KMS-11 (cell line): ENCODE measurements around the gene HAUS2.

ENCODE experiments used
- H2AFZ ChIP-seq: fragments of 200-600 bp; sonication (generic); 2 replicates; pipeline ENCODE4 v1.6.1; 2016; ENCODE audit warnings: antibody characterized with exemption, mixed run types, low read depth
- H3K27ac ChIP-seq: fragments of 200-600 bp; sonication (generic); 2 replicates; pipeline ENCODE4 v1.6.1; 2016; ENCODE audit warnings: mild to moderate bottlenecking, mixed run types
- H3K27me3 ChIP-seq: fragments of 200-600 bp; sonication (generic); 2 replicates; pipeline ENCODE4 v1.6.1; 2017; ENCODE audit warnings: mild to moderate bottlenecking, low read depth, mixed run types, moderate library complexity; ENCODE audit not compliant: insufficient read depth
- H3K36me3 ChIP-seq: fragments of 200-600 bp; sonication (generic); 2 replicates; pipeline ENCODE4 v1.6.1; 2017; ENCODE audit warnings: mild to moderate bottlenecking, mixed run types; ENCODE audit not compliant: insufficient read depth
- H3K4me1 ChIP-seq: fragments of 200-600 bp; sonication (generic); 2 replicates; pipeline ENCODE4 v1.6.1; 2016; ENCODE audit warnings: mild to moderate bottlenecking, low read depth, mixed run types; ENCODE audit not compliant: poor library complexity, severe bottlenecking
- H3K4me2 ChIP-seq: fragments of 200-600 bp; sonication (generic); 2 replicates; pipeline ENCODE4 v1.7.0; 2016; ENCODE audit warnings: mild to moderate bottlenecking, mixed run types
- H3K4me3 ChIP-seq: fragments of 200-600 bp; sonication (generic); IDR thresholded peaks from 2 replicates; pipeline ENCODE4 v1.6.1; 2017; ENCODE audit warnings: low read depth, low read length, mixed read lengths; ENCODE audit not compliant: insufficient read depth
- H3K79me2 ChIP-seq: fragments of 200-600 bp; sonication (generic); 2 replicates; pipeline ENCODE4 v1.6.1; 2016; ENCODE audit warnings: low read depth, mixed run types; ENCODE audit not compliant: insufficient read depth
- H3K9ac ChIP-seq: fragments of 200-600 bp; sonication (generic); 2 replicates; pipeline ENCODE4 v1.6.1; 2016; ENCODE audit warnings: mild to moderate bottlenecking, mixed run types
- H4K20me1 ChIP-seq: fragments of 200-600 bp; sonication (generic); 2 replicates; pipeline ENCODE4 v1.6.1; 2016; ENCODE audit warnings: mild to moderate bottlenecking, mixed run types; ENCODE audit not compliant: insufficient read depth
- TF ChIP-seq, protein P1 (sequence below): fragments of 200-600 bp; sonication (generic); conservative IDR thresholded peaks from 2 replicates; pipeline ENCODE4 v1.6.1; 2017; ENCODE audit warnings: low read depth, mild to moderate bottlenecking, antibody characterized with exemption, low read length, moderate library complexity, mixed read lengths

Gene HAUS2

DNA sequence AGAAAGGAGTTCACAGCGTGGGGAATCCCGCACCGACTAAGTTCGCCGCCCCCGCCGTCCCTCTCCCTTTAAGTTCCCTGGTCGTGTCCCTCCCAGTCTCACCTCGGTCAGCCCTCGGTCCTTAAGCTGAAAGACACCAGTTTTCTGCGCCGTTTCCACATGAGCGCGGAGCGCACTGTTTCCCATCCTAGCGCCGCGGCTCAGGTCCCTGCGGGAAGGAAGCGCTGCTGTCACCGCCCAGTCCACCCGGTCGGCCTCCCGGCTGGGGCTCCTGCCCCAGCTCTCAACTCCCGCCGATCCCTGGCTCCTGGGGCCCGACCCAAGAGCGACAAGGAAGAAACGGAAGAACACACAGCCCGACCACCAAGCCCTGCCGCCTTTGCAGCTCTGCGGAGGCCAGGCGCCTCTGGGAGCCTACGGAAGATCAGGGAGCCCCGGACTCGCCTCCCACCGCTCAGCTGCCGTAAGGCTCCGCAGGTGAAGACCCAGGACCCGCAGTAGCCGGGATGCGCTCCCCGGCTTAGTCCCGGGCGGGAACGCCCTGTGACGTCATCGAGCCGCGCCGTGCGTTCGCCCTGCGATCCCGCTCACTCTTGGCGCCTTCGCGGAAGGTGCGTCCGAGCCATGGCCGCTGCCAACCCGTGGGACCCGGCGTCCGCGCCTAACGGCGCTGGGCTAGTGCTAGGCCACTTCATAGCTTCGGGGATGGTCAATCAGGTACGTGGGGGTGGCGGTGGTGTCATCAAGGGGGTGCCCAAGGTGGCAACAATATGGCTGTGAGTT is at the start of gene HAUS2, which contains the start of gene LRRC57:
Gene HAUS2, plus strand, starts transcription at position 590 of the 783 bp plus-strand sequence. Its CDS starts 35 bp downstream, at position 625.
Gene LRRC57, minus strand, starts transcription at position 545 of the 783 bp plus-strand sequence. Its CDS starts 359 bp downstream, at position 186.
- Histone ChIP-seq H3K4me2 (peak within 1 kb of the TSS; percentile 100), H3K27me3 (no peaks in the 10 kb centered on the region), H3K9ac (peak within 1 kb of the TSS; percentile 87), H3K4me1 (peaks cover 72% of the 10 kb centered on the region), H4K20me1 (no peaks in the 10 kb centered on the region), H3K79me2 (peaks cover 61% of the 10 kb centered on the region), H3K4me3 (no peak within 1 kb of the TSS), H3K36me3 (no peaks in the 10 kb centered on the region), H2AFZ (peak within 1 kb of the TSS; percentile 97), H3K27ac (peak within 1 kb of the TSS; percentile 61)
- TF ChIP-seq, protein P1, sequence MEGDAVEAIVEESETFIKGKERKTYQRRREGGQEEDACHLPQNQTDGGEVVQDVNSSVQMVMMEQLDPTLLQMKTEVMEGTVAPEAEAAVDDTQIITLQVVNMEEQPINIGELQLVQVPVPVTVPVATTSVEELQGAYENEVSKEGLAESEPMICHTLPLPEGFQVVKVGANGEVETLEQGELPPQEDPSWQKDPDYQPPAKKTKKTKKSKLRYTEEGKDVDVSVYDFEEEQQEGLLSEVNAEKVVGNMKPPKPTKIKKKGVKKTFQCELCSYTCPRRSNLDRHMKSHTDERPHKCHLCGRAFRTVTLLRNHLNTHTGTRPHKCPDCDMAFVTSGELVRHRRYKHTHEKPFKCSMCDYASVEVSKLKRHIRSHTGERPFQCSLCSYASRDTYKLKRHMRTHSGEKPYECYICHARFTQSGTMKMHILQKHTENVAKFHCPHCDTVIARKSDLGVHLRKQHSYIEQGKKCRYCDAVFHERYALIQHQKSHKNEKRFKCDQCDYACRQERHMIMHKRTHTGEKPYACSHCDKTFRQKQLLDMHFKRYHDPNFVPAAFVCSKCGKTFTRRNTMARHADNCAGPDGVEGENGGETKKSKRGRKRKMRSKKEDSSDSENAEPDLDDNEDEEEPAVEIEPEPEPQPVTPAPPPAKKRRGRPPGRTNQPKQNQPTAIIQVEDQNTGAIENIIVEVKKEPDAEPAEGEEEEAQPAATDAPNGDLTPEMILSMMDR: no peak

DNA sequence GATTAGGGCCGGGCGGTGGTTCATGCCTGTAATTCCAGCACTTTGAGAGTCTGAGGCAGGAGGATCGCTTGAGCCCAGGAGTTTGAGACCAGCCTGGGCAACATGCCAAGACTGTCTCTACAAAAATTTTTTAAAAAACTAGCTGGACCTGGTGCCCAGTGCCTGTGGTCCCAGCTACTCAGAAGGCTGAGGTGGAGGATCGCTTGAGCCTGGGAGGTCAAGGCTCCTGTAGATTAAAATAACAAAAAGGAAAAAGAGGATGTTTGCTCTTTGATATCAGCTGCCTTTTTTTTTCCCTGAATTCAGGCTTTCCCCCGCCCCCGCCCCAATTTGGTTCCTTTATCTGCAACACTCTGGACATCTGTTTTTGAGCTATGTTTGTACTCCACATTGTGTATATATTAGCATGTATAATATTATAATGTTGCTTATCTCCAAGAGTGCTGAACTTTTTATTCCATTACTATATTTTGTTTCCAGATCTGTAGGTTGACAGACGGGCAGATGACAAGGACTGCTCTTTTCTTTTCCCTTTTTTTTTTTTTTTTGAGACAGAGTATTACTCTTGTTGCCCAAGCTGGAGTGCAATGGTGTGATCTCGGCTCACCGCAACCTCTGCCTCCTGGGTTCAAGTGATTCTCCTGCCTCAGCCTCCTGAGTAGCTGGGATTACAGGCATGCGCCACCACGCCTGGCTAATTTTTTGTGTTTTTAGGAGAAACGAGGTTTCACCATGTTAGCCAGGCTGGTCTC is 48.6 kb upstream of the HAUS2 start:
- TF ChIP-seq, protein P1: no peak
- no peak overlapping the region for H3K9ac ChIP-seq
- no peak overlapping the region for H3K27ac ChIP-seq
- no peak overlapping the region for H3K4me2 ChIP-seq
- H4K20me1 ChIP-seq: no peaks in the 10 kb centered on the region
- H3K4me1 ChIP-seq: peaks cover 21% of the 10 kb centered on the region
- no peak overlapping the region for H3K4me3 ChIP-seq
- no peak overlapping the region for H2AFZ ChIP-seq
- no peaks in the 10 kb centered on the region for H3K36me3 ChIP-seq
- H3K27me3 ChIP-seq: no peaks in the 10 kb centered on the region
- H3K79me2 ChIP-seq: peaks cover 21% of the 10 kb centered on the region; the same call in 1 of the 2 replicates

DNA sequence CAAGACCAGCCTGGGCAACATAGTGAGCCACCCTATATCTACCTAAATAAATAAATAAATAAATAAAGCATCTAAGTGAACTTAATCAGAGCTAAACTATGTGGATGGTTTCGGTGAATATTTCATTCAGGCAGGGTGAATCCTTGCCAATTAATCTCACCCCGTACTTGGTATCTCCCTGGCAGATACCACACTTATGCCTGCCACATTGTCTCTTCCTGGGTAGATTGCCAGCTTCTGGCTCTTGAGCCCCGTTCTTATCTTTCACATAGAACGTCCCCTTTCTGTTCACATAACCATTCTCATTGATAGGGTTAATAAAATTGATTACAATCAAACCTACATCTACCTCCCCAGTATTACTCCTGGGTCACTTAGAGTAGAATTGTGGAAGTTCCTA is 46.2 kb upstream of the HAUS2 start:
- no peak overlapping the region for H3K27ac ChIP-seq
- TF ChIP-seq, protein P1: no peak
- H3K36me3 ChIP-seq: no peaks in the 10 kb centered on the region
- no peak overlapping the region for H2AFZ ChIP-seq
- no peak overlapping the region for H3K9ac ChIP-seq
- H3K4me1 ChIP-seq: peaks cover 9% of the 10 kb centered on the region
- no peaks in the 10 kb centered on the region for H3K27me3 ChIP-seq
- H3K4me3 ChIP-seq: no peak overlapping the region
- 0 out of 2 replicates have a peak, but pooled peaks cover 8% of the 10 kb centered on the region for H3K79me2 ChIP-seq
- H4K20me1 ChIP-seq: no peaks in the 10 kb centered on the region
- no peak overlapping the region for H3K4me2 ChIP-seq

DNA sequence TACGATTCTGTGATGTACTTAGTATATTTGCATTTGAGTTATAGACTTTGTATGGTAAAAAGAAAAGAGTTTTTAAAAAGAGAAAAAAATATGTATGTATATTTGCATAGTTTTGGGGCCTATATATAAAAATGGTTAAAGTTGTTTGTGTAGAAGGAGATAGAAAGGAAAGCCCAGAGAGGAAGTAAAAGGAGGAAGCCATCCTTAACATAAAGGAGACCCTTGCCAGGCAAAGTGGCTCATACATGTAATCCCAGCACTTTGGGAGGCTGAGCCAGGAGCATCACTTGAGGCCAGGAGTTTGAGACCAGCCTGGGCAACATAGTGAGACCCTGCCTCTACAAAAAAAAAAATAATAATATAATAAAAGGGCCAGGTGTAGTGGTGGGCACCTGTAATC is 44.8 kb upstream of the HAUS2 start:
- TF ChIP-seq, protein P1: no peak
- no peaks in the 10 kb centered on the region for H3K27me3 ChIP-seq
- no peak overlapping the region for H3K4me2 ChIP-seq
- H3K4me3 ChIP-seq: no peak overlapping the region
- no peak overlapping the region for H3K27ac ChIP-seq
- H3K9ac ChIP-seq: no peak overlapping the region
- H3K79me2 ChIP-seq: 0 out of 2 replicates have a peak, but pooled peaks cover 8% of the 10 kb centered on the region
- no peaks in the 10 kb centered on the region for H4K20me1 ChIP-seq
- H3K4me1 ChIP-seq: peaks cover under 1% of the 10 kb centered on the region
- H2AFZ ChIP-seq: no peak overlapping the region
- no peaks in the 10 kb centered on the region for H3K36me3 ChIP-seq
